GM18873 (cell line): ENCODE measurements around the gene ARHGEF17.
A peak's percentile ranks its signal among the peaks of the same experiment; 100 is the strongest.

Experiments
- ATAC-seq: cut with Tn5 transposase; IDR thresholded peaks from one replicate; pipeline ENCODE4 v1.9.1; 2021; ENCODE audit warnings: mild to moderate bottlenecking, moderate library complexity, moderate number of reproducible peaks; ENCODE audit not compliant: unreplicated experiment, low FRiP score

The ARHGEF17 gene

DNA sequence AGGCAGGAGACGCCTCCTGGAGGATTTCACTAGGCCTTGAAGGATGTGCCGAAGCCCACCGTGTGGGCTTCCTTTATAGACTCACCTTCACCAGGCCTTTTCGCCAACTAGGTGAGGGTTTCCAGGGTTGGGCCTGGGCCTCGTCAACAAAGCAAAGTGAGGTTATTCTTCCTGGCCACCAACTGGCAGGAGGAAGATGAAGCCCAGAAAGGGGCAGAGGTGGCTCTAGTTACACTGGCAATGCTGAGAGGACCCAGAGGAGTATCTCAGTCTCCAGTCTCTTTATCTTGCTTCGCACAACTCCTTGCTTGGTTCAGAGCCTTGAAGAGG is 67.7 kb downstream of the ARHGEF17 start:
- peak; percentile 4 for ATAC-seq

DNA sequence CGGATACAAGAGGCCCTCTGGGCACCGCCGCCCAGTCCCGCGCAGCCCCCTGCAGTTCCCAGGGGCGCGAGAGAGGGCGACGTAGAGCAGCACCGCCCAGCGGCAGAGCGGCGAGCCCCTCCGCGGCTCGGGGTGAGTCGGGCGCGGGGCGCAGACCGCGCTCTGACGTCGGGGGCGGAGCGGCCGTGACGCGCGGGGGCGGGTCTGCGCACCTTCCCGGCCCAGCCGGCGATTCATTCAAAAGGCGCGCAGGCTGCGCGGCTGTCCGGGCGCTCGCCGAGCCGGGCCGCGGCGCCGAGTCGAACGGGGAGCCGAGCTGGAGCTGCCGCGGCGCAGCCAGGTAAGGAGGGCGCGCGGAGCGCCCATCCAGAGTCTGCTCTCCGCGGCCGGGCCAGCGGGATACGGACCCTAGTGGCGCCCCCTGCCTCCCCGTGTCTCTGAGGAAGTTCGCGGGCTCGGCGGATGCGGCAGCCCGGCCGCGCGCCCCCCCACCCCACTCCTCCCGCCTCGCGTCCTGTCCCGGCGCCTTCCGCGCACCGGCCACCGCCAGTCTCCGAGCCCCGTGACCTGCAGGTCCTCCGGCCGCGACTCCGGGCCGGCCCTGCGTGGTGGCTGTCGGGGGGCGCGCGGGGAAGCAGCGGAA is 68.2 kb downstream of the ARHGEF17 start, which contains the start of gene RELT:
Gene RELT, plus strand, starts transcription at position 240 of the 643 bp plus-strand sequence. CDS start 12,738 bp downstream, outside the sequence.
- ATAC-seq: peak; percentile 53

- peak; percentile 10 for ATAC-seq
Measured at GRCh38 chr11:73376803-73377629, 68.9 kb downstream of the ARHGEF17 start.

GRCh38 chr11:73379189-73379880 is 71.3 kb downstream of the ARHGEF17 start:
- no peak for ATAC-seq

- ATAC-seq: no peak
Measured at GRCh38 chr11:73380331-73380730, 72.3 kb downstream of the ARHGEF17 start.

GRCh38 chr11:73380897-73381410 is 72.9 kb downstream of the ARHGEF17 start:
- no peak for ATAC-seq

DNA sequence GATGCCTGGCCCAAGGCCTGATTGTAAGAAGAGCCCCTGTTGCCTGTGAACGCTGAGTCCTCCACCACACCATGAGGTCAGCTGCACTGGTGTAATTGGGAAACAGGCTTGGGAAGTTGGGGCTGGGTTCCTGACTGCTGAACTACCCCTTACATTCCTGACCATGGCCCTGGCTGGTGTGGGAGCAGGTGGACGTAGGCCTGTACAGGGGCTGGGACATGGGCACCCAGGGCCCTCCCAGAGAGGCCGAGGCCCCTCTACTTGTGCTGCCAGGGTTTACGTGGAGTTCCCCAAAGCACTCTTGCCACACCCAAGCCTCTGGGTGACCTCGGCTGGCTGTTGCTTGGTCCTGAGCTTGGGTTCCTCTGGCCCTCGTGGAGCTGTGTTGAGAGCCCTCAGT is 73.5 kb downstream of the ARHGEF17 start:
- no peak for ATAC-seq

DNA sequence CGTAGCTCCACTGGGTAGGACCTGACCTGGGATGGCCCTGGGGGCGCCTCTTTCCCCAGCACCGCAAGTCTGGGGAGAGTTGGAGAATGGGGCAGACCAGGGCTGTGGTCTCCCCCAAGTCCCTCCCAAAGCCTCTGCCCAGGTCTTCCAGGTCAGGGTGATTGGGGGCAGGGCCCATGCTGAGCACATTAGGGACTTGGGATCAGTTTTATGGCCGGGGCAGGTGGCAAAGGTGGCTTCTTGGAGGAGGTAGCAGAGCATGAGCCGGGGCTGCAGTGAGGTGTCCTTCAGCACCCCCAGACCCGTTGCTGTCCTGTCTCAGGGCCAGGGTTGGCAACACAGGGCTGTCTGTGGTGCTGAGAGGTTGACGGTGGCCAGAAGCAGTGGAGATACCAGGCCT is 74.1 kb downstream of the ARHGEF17 start:
- no peak for ATAC-seq

DNA sequence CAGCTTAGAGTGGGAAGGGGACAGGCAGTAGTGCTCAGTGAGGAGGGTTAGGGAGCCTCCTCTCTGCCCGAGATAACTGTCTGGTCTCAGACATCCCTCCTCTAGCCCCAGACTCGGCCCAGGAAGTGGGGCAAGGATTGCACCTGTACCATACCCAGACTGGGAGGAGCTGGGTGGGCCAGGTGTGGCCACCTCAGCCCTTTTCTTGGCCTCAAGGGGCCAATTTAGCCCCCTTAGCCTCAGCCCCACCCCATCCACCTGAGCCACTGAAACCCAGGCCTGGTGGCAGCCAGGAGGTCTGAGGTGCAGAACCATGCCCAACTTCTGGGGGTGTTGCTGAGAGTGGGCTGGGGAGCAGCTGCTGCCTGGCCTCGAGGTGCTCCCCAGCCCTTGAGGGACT is 74.7 kb downstream of the ARHGEF17 start:
- no peak for ATAC-seq

GRCh38 chr11:73383249-73384124 is 75.4 kb downstream of the ARHGEF17 start:
- ATAC-seq: no peak

GRCh38 chr11:73384125-73384441 is 76.0 kb downstream of the ARHGEF17 start:
- no peak for ATAC-seq

DNA sequence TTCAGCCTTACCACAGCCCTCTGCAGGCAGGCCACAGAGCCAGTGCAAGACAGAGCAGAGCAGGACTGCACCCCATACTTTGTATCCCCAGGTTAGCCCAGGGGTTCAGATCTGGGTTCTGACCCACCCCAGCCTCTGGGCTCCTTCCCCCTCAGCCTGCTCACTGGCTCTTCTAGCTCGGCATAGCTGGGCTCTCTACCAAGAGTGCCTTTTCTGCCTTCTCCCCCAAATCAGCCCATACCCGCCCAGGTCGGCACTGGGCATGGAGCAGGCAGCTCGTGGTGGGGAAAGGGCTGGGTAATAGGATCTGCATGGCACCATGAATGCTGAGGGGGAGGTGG is 76.4 kb downstream of the ARHGEF17 start:
- no peak for ATAC-seq

- no peak for ATAC-seq
Measured at GRCh38 chr11:73384872-73385689, 77.0 kb downstream of the ARHGEF17 start.

DNA sequence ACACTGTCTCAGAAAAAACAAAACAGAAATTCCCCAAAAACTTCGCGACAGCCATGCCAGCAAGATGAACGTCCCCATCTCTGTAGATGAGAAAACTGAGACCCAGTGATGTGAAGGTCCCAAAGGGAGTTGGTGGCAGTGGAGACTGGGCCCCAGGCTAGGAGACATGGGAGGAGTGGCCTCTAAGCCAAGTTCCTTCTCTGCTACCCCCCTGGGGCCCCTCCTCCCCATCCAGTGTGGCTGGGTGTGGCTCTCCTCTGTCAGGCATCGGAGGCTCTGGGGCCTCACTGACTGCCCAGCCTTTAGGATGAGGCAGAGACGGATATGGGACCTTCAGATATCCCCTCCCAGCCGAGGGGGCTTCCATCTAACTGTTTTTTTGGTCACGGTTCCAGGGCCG is 77.9 kb downstream of the ARHGEF17 start:
- no peak for ATAC-seq

- ATAC-seq: no peak
Measured at GRCh38 chr11:73386546-73386945, 78.5 kb downstream of the ARHGEF17 start.

- no peak for ATAC-seq
Measured at GRCh38 chr11:73387594-73388264, 79.7 kb downstream of the ARHGEF17 start.

- no peak for ATAC-seq
Measured at GRCh38 chr11:73388265-73389133, 80.4 kb downstream of the ARHGEF17 start.

DNA sequence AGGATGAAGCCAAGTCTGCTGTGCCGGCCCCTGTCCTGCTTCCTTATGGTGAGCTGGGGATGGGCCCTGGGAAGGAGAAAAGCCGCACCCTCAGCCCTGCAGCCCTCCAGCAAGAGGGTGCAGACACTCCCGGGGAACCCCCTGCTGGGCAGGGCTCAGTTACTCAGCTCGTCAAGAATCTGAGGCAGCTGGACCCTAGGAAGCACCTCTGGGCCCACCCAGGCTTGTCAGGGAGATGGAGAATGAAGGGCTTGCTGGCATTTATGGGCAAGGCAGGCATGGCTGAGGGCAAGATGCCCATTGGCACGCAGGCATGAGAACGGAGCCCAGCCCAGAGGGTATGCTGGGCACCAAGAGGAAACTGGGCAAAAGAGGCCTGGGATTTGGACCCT is 81.1 kb downstream of the ARHGEF17 start:
- ATAC-seq: no peak
